Measurements from ENCODE around the gene TGM5.
"Not testable (repeated sequence)": the region's sequence is repeated elsewhere in the genome, so short reads cannot be mapped to it uniquely, and the experiment has no call there.

The TGM5 gene

DNA sequence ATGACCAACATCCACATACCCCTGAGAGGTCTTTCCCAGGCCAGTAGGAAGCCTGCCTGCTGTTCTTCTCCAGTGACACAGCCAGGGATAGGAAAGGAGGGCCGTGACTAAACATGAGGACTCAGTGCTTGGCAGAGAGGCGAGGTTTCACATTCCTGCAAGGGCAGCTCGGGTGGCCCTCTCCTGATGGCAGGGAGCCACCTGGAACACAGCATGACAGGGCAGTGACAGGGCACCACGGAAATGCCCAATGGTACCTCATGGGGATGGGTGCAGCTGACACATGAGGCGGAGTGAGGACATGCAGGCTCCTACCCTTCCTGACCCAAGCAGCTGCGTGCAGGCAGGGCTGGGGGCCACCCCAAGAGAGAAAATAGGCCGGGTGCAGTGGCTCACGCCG lies 7.4 kb upstream of the TGM5 start:
- Histone ChIP-seq H3K4me3 (ENCODE audit: low read length) (no peak overlapping the region), H3K4me1 (ENCODE audit: insufficient read depth, low read length) (no peaks in the 10 kb centered on the region), H3K9me3 (ENCODE audit: insufficient read depth, low read depth, low read length) (no peaks in the 10 kb centered on the region), H3K27ac (ENCODE audit: low read length) (no peak overlapping the region), H3K27me3 (ENCODE audit: insufficient read depth, low read length) (no peaks in the 10 kb centered on the region; the same call in 1 of the 2 replicates), H3K36me3 (ENCODE audit: insufficient read depth, low read depth, low read length) (no peaks in the 10 kb centered on the region), H3K9ac (ENCODE audit: low read depth, low read length) (no peak overlapping the region)

GRCh38 chr15:43273243-43273642 lies 6.5 kb upstream of the TGM5 start:
- no peaks in the 10 kb centered on the region for H3K36me3 ChIP-seq (ENCODE audit: insufficient read depth, low read depth, low read length)
- H3K27me3 ChIP-seq (ENCODE audit: insufficient read depth, low read length) = no peaks in the 10 kb centered on the region; the same call in 1 of the 2 replicates
- no peak overlapping the region for H3K4me3 ChIP-seq (ENCODE audit: low read length)
- H3K9ac ChIP-seq (ENCODE audit: low read depth, low read length) = no peak overlapping the region
- H3K4me1 ChIP-seq (ENCODE audit: insufficient read depth, low read length) = no peaks in the 10 kb centered on the region
- no peak overlapping the region for H3K27ac ChIP-seq (ENCODE audit: low read length)
- no peaks in the 10 kb centered on the region for H3K9me3 ChIP-seq (ENCODE audit: insufficient read depth, low read depth, low read length)

- not testable (repeated sequence) for H3K9ac ChIP-seq (ENCODE audit: low read depth, low read length); H3K9me3 ChIP-seq (ENCODE audit: insufficient read depth, low read depth, low read length); H3K4me3 ChIP-seq (ENCODE audit: low read length); H3K36me3 ChIP-seq (ENCODE audit: insufficient read depth, low read depth, low read length); H3K4me1 ChIP-seq (ENCODE audit: insufficient read depth, low read length); H3K27me3 ChIP-seq (ENCODE audit: insufficient read depth, low read length); H3K27ac ChIP-seq (ENCODE audit: low read length)
Observed at GRCh38 chr15:43271908-43272307, 5.2 kb upstream of the TGM5 start.

DNA sequence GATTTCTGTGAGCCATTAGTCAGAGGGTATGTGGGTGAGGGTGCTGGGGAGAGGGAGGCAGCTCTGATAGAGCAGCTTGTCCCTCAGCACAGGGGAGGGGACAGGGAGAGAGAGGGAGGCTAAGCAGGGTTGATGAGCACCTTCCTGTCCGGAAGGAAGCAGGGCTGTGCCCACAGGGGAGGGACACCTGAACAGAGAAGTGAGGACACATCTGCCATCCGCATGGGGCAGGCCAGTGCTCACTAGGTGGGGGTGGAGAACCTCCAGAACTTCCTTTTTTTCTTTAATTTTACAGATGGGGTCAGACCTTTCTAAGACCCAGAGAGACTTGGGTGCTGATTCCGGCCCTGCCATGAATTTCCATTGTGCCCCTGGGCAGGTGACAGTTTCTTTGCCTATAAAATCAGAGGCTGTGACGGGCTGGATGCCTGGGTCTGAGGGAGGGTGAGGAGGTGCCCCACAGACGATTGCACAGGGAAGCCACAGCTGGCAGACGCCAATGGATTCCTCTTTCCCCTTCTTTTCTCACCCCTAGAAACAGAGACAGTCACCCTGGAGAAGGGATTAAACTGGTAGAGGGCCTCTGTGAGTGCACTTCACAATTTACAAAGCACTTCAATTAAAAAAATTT lies 4.1 kb upstream of the TGM5 start:
- H3K27ac ChIP-seq (ENCODE audit: low read length) = no peak overlapping the region
- no peak overlapping the region for H3K9ac ChIP-seq (ENCODE audit: low read depth, low read length)
- H3K36me3 ChIP-seq (ENCODE audit: insufficient read depth, low read depth, low read length) = no peaks in the 10 kb centered on the region
- H3K27me3 ChIP-seq (ENCODE audit: insufficient read depth, low read length) = no peaks in the 10 kb centered on the region
- H3K4me1 ChIP-seq (ENCODE audit: insufficient read depth, low read length) = no peaks in the 10 kb centered on the region
- H3K9me3 ChIP-seq (ENCODE audit: insufficient read depth, low read depth, low read length) = no peaks in the 10 kb centered on the region
- H3K4me3 ChIP-seq (ENCODE audit: low read length) = no peak overlapping the region

GRCh38 chr15:43270113-43270665 lies 3.5 kb upstream of the TGM5 start:
- Histone ChIP-seq H3K27ac (ENCODE audit: low read length) (no peak overlapping the region), H3K36me3 (ENCODE audit: insufficient read depth, low read depth, low read length) (no peaks in the 10 kb centered on the region), H3K9ac (ENCODE audit: low read depth, low read length) (no peak overlapping the region), H3K4me1 (ENCODE audit: insufficient read depth, low read length) (no peaks in the 10 kb centered on the region), H3K4me3 (ENCODE audit: low read length) (no peak overlapping the region), H3K9me3 (ENCODE audit: insufficient read depth, low read depth, low read length) (no peaks in the 10 kb centered on the region), H3K27me3 (ENCODE audit: insufficient read depth, low read length) (no peaks in the 10 kb centered on the region)

DNA sequence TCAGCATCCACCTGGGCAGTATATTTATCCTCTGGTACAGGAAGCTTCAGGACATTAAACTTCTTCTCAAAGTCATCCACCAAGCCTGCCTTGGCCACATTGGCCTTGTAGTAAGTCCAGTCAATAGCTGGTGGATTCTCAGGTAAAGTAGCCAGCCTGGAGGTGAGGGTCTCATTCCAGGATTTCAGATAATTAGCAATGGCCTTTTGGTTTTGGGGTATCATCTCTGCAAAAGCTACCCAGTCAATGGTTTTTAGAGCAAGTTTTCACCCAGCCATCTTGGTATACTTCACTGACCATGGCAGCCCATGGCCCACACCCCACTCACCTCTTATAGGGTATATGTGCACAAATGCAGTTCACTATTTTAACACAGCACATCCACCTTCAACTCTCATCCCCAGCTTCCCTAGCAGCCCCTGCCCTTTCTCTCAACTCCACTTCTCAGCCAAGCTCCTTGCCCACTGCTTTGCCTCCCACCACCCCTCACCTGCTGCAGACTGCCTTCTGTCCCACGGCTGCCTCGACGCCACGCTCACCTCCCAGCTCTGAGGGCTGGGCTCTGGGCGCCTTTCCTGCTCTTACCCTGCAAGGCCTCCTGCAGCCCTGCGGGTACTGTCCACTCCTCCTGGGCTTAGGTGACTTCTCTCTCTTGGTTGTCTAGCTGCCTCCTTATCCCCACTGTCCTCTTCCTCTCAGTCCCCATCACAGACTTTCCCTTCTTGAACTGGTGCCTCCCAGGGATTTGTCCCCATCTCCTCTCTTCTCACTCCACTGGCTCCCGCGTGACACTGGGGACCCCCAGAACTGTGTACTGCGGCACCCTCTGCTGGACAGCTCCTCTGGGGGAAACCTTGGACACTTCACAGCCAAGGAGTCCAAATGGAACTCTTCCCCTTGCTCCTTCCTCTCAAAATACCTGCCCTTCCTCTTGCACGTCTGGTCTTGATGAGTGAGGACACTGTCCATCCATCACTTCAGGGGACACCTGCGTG lies 1.7 kb upstream of the TGM5 start:
- Histone ChIP-seq H3K4me1 (ENCODE audit: insufficient read depth, low read length) (no peaks in the 10 kb centered on the region), H3K36me3 (ENCODE audit: insufficient read depth, low read depth, low read length) (no peaks in the 10 kb centered on the region), H3K4me3 (ENCODE audit: low read length) (no peak overlapping the region), H3K9ac (ENCODE audit: low read depth, low read length) (no peak overlapping the region), H3K9me3 (ENCODE audit: insufficient read depth, low read depth, low read length) (no peaks in the 10 kb centered on the region), H3K27me3 (ENCODE audit: insufficient read depth, low read length) (no peaks in the 10 kb centered on the region), H3K27ac (ENCODE audit: low read length) (no peak overlapping the region)

DNA sequence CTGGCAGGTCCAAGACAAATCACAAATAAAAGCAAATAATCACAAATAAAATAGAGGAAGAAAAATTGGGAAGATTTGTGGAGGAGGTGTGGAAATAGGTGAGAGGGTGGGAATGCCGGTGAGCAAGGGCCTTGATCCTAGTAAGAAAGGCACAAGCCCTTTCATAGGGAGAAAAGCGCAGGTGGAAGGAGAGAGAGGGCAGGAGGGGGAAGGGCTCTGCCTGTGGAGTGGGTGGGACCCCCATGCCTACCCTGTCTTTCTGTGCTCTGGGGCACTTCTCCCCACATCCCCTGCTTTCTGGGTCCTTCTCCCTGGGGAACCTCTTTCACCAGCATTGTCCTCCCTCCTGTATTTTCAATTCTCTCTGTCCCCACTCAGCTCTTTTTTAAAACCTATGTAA lies 711 bp upstream of the TGM5 start:
- Histone ChIP-seq H3K27me3 (ENCODE audit: insufficient read depth, low read length) (no peaks in the 10 kb centered on the region), H3K9ac (ENCODE audit: low read depth, low read length) (no peak overlapping the region), H3K9me3 (ENCODE audit: insufficient read depth, low read depth, low read length) (no peaks in the 10 kb centered on the region), H3K4me1 (ENCODE audit: insufficient read depth, low read length) (no peaks in the 10 kb centered on the region), H3K27ac (ENCODE audit: low read length) (no peak overlapping the region), H3K4me3 (ENCODE audit: low read length) (no peak overlapping the region), H3K36me3 (ENCODE audit: insufficient read depth, low read depth, low read length) (no peaks in the 10 kb centered on the region)

DNA sequence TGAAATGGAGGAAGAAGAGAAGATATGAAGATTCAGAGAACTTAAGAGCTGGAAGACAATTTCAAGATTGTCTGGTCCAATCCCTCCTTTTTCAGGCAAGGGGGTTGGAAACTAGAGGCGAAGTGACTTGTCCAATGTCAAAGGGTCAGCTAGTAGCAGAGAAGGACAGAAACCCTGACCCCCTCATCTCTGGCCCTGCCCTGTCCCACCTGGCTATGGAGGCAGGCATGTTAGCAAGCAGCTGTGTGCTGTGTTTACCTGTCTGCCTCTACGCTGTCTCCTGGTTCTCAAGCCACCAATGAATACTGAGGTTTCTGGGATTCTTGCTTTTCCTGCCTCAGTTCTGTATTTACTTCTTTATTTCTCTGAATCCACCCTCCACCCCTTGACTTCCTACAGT lies 342 bp downstream of the TGM5 start:
- Histone ChIP-seq H3K9ac (ENCODE audit: low read depth, low read length) (no peak overlapping the region), H3K27ac (ENCODE audit: low read length) (no peak overlapping the region), H3K4me1 (ENCODE audit: insufficient read depth, low read length) (no peaks in the 10 kb centered on the region), H3K9me3 (ENCODE audit: insufficient read depth, low read depth, low read length) (no peaks in the 10 kb centered on the region), H3K36me3 (ENCODE audit: insufficient read depth, low read depth, low read length) (no peaks in the 10 kb centered on the region), H3K4me3 (ENCODE audit: low read length) (no peak overlapping the region), H3K27me3 (ENCODE audit: insufficient read depth, low read length) (no peaks in the 10 kb centered on the region)

- Histone ChIP-seq H3K4me3 (ENCODE audit: low read length) (no peak overlapping the region), H3K9me3 (ENCODE audit: insufficient read depth, low read depth, low read length) (no peaks in the 10 kb centered on the region), H3K4me1 (ENCODE audit: insufficient read depth, low read length) (no peaks in the 10 kb centered on the region), H3K36me3 (ENCODE audit: insufficient read depth, low read depth, low read length) (no peaks in the 10 kb centered on the region), H3K9ac (ENCODE audit: low read depth, low read length) (no peak overlapping the region), H3K27ac (ENCODE audit: low read length) (no peak overlapping the region), H3K27me3 (ENCODE audit: insufficient read depth, low read length) (no peaks in the 10 kb centered on the region; the same call in 1 of the 2 replicates)
Observed at GRCh38 chr15:43260011-43260615, 6.6 kb downstream of the TGM5 start.

DNA sequence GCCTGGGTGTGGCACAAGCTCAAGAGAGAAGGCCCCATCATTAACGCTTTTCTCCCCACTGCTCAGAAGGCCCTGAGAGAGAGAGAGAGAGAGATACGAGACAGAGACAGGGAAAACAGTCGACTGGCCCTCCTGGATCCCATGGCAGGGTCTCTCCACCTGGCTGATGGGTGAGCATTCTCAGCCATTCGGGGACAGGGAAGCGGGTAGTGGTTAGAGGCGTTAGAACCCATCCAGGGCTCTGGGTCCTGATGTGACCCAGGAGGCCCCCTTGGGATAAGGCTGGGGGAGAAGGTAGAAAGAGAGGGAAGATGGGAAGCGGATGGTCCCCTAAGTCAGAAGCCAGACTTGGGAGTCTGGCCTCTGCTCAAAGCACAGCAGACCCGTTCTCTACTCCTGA lies 7.9 kb downstream of the TGM5 start:
- Histone ChIP-seq H3K9ac (ENCODE audit: low read depth, low read length) (no peak overlapping the region), H3K4me3 (ENCODE audit: low read length) (no peak overlapping the region), H3K9me3 (ENCODE audit: insufficient read depth, low read depth, low read length) (no peaks in the 10 kb centered on the region), H3K27me3 (ENCODE audit: insufficient read depth, low read length) (no peaks in the 10 kb centered on the region; the same call in 1 of the 2 replicates), H3K4me1 (ENCODE audit: insufficient read depth, low read length) (no peaks in the 10 kb centered on the region), H3K36me3 (ENCODE audit: insufficient read depth, low read depth, low read length) (no peaks in the 10 kb centered on the region), H3K27ac (ENCODE audit: low read length) (no peak overlapping the region)

DNA sequence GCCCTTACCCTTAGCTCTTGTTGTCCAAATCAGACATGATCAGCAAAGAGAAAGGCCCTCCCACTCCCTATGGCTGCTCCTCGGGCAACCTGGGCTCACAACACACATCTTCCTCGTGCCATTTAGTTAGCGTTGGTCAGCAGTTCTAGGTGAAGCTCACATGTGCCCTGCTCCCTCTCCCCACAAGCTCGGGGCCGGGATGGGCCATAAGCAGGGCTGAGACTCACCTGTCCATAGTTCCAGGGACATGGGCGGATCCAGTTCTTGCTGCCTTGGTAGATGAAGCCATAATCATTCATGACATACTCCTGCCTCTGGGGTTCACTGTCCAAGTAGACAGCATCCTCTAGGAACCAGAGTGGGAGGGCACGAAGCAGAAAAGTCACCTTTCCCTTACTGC lies 10.4 kb downstream of the TGM5 start:
- no peaks in the 10 kb centered on the region; the same call in 1 of the 2 replicates for H3K27me3 ChIP-seq (ENCODE audit: insufficient read depth, low read length)
- no peaks in the 10 kb centered on the region for H3K9me3 ChIP-seq (ENCODE audit: insufficient read depth, low read depth, low read length)

More for the DNA sequence above, 10.4 kb downstream of the TGM5 start:
- no peak overlapping the region for H3K27ac ChIP-seq (ENCODE audit: low read length)
- no peak overlapping the region for H3K9ac ChIP-seq (ENCODE audit: low read depth, low read length)
- H3K36me3 ChIP-seq (ENCODE audit: insufficient read depth, low read depth, low read length) = no peaks in the 10 kb centered on the region
- H3K4me1 ChIP-seq (ENCODE audit: insufficient read depth, low read length) = no peaks in the 10 kb centered on the region
- H3K4me3 ChIP-seq (ENCODE audit: low read length) = no peak overlapping the region

All from iPS-20b (cell line).